ENCODE data around the gene PRPSAP1. TPM values are rescaled to one million over a fixed set of nuclear protein-coding genes. Genes with fewer than 3 reads are reported as not detected.
A peak's percentile ranks its signal among the peaks of the same experiment; 100 is the strongest.

PRPSAP1 gene
- total RNA-seq, 1 experiment from 2014 or later: 27.6 TPM

GRCh38 chr17:76296186-76296585, 57.5 kb downstream of the PRPSAP1 start:
- Histone ChIP-seq H3K4me3 (ENCODE audit: low read length) (no peak overlapping the region), H3K27me3 (ENCODE audit: low read length) (no peaks in the 10 kb centered on the region), H3K4me1 (ENCODE audit: low read length) (no peaks in the 10 kb centered on the region), H3K79me2 (ENCODE audit: low read length) (no peaks in the 10 kb centered on the region), H4K20me1 (ENCODE audit: insufficient read depth, low read depth, low read length) (no peaks in the 10 kb centered on the region), H3K36me3 (ENCODE audit: insufficient read depth, low read length) (no peaks in the 10 kb centered on the region), H3K4me2 (ENCODE audit: low read depth, low read length, poor library complexity, severe bottlenecking) (no peak overlapping the region), H3K9me2 (replicated peaks; ENCODE audit: insufficient read depth, low read length) (no peaks in the 10 kb centered on the region), H3K27ac (ENCODE audit: low read length) (no peak overlapping the region), H2AFZ (ENCODE audit: low read length) (no peak overlapping the region), H3K9me3 (ENCODE audit: low read length) (no peaks in the 10 kb centered on the region), H3K9ac (ENCODE audit: low read length) (no peak overlapping the region)
- DNase-seq: no peak

GRCh38 chr17:76293106-76293505, 60.6 kb downstream of the PRPSAP1 start:
- no peaks in the 10 kb centered on the region for H3K27me3 ChIP-seq (ENCODE audit: low read length)
- no peaks in the 10 kb centered on the region for H3K36me3 ChIP-seq (ENCODE audit: insufficient read depth, low read length)
- no peaks in the 10 kb centered on the region for H3K4me1 ChIP-seq (ENCODE audit: low read length)
- H2AFZ ChIP-seq (ENCODE audit: low read length): no peak overlapping the region
- H3K9me2 ChIP-seq (replicated peaks; ENCODE audit: insufficient read depth, low read length): no peaks in the 10 kb centered on the region
- no peak overlapping the region for H3K9ac ChIP-seq (ENCODE audit: low read length)
- H3K79me2 ChIP-seq (ENCODE audit: low read length): no peaks in the 10 kb centered on the region
- H4K20me1 ChIP-seq (ENCODE audit: insufficient read depth, low read depth, low read length): no peaks in the 10 kb centered on the region
- DNase-seq: no peak
- H3K4me2 ChIP-seq (ENCODE audit: low read depth, low read length, poor library complexity, severe bottlenecking): no peak overlapping the region
- H3K27ac ChIP-seq (ENCODE audit: low read length): no peak overlapping the region
- H3K9me3 ChIP-seq (ENCODE audit: low read length): no peaks in the 10 kb centered on the region
- H3K4me3 ChIP-seq (ENCODE audit: low read length): no peak overlapping the region

DNA sequence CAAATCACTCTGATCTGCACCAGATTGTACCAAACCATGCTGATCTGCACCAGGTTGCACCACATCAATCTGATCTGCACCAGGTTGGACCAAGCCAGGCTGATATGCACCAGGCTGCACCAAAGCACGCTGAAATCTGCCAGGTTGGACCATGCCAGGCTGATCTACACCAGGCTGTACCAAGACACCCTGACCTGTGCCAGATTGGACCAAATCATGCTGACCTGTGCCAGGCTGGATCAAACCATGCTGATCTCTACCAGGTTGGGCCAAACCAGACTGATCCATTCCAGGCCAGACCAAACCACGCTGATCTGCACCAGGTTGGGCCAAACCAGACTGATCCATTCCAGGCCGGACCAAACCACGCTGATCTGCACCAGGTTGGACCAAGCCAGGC, 61.1 kb downstream of the PRPSAP1 start:
- H3K79me2 ChIP-seq (ENCODE audit: low read length): no peaks in the 10 kb centered on the region
- H3K27ac ChIP-seq (ENCODE audit: low read length): no peak overlapping the region

GRCh38 chr17:76281573-76282371, 71.9 kb downstream of the PRPSAP1 start:
- H4K20me1 ChIP-seq (ENCODE audit: insufficient read depth, low read depth, low read length): no peaks in the 10 kb centered on the region

More for the DNA sequence above, 61.1 kb downstream of the PRPSAP1 start:
- H3K27me3 ChIP-seq (ENCODE audit: low read length): no peaks in the 10 kb centered on the region
- H2AFZ ChIP-seq (ENCODE audit: low read length): no peak overlapping the region
- H3K4me3 ChIP-seq (ENCODE audit: low read length): no peak overlapping the region
- no peaks in the 10 kb centered on the region for H3K9me2 ChIP-seq (replicated peaks; ENCODE audit: insufficient read depth, low read length)
- no peak overlapping the region for H3K4me2 ChIP-seq (ENCODE audit: low read depth, low read length, poor library complexity, severe bottlenecking)
- no peaks in the 10 kb centered on the region for H4K20me1 ChIP-seq (ENCODE audit: insufficient read depth, low read depth, low read length)
- no peak overlapping the region for H3K9ac ChIP-seq (ENCODE audit: low read length)
- no peaks in the 10 kb centered on the region for H3K36me3 ChIP-seq (ENCODE audit: insufficient read depth, low read length)
- H3K9me3 ChIP-seq (ENCODE audit: low read length): no peaks in the 10 kb centered on the region
- H3K4me1 ChIP-seq (ENCODE audit: low read length): no peaks in the 10 kb centered on the region
- no peak for DNase-seq

DNA sequence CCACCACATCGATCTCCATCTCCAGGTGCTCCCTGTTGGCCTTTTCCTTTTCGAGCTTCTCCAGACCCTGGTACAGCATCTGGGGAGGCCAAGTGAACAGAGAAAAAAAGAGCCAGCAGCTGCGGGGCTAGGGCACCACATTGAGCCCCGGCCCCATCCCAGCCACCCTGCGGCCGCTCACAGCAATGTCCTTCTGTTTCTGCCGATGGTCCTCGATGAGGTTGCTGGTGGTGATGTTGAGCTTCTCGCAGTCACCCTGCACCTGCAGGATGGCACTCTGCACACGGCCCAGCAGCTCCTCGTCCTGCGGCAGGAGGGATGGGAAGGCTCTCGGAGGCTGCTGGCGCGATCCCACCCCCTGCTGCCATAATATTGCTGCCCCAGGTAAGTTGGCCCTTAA, 73.1 kb downstream of the PRPSAP1 start:
- H3K4me1 ChIP-seq (ENCODE audit: low read length): no peaks in the 10 kb centered on the region
- H3K27ac ChIP-seq (ENCODE audit: low read length): no peak overlapping the region
- no peak for DNase-seq
- no peak overlapping the region for H3K4me3 ChIP-seq (ENCODE audit: low read length)
- no peak overlapping the region for H2AFZ ChIP-seq (ENCODE audit: low read length)
- H3K9me2 ChIP-seq (replicated peaks; ENCODE audit: insufficient read depth, low read length): no peaks in the 10 kb centered on the region
- no peaks in the 10 kb centered on the region for H3K9me3 ChIP-seq (ENCODE audit: low read length)
- no peak overlapping the region for H3K9ac ChIP-seq (ENCODE audit: low read length)
- H3K79me2 ChIP-seq (ENCODE audit: low read length): no peaks in the 10 kb centered on the region
- H3K27me3 ChIP-seq (ENCODE audit: low read length): no peaks in the 10 kb centered on the region
- no peaks in the 10 kb centered on the region for H3K36me3 ChIP-seq (ENCODE audit: insufficient read depth, low read length)
- no peaks in the 10 kb centered on the region for H4K20me1 ChIP-seq (ENCODE audit: insufficient read depth, low read depth, low read length)
- H3K4me2 ChIP-seq (ENCODE audit: low read depth, low read length, poor library complexity, severe bottlenecking): no peak overlapping the region

More at GRCh38 chr17:76281573-76282371, 71.9 kb downstream of the PRPSAP1 start:
- H3K9ac ChIP-seq (ENCODE audit: low read length): no peak overlapping the region
- H3K4me2 ChIP-seq (ENCODE audit: low read depth, low read length, poor library complexity, severe bottlenecking): no peak overlapping the region
- no peaks in the 10 kb centered on the region for H3K4me1 ChIP-seq (ENCODE audit: low read length)
- H2AFZ ChIP-seq (ENCODE audit: low read length): no peak overlapping the region
- no peak overlapping the region for H3K27ac ChIP-seq (ENCODE audit: low read length)
- no peak overlapping the region for H3K4me3 ChIP-seq (ENCODE audit: low read length)
- no peaks in the 10 kb centered on the region for H3K27me3 ChIP-seq (ENCODE audit: low read length)
- H3K9me3 ChIP-seq (ENCODE audit: low read length): no peaks in the 10 kb centered on the region
- no peaks in the 10 kb centered on the region for H3K79me2 ChIP-seq (ENCODE audit: low read length)
- no peaks in the 10 kb centered on the region for H3K36me3 ChIP-seq (ENCODE audit: insufficient read depth, low read length)
- no peaks in the 10 kb centered on the region for H3K9me2 ChIP-seq (replicated peaks; ENCODE audit: insufficient read depth, low read length)
- DNase-seq: no peak

- Histone ChIP-seq H2AFZ (ENCODE audit: low read length) (no peak overlapping the region), H3K9me3 (ENCODE audit: low read length) (no peaks in the 10 kb centered on the region), H3K27me3 (ENCODE audit: low read length) (no peaks in the 10 kb centered on the region), H3K27ac (ENCODE audit: low read length) (no peak overlapping the region), H3K9ac (ENCODE audit: low read length) (no peak overlapping the region), H3K9me2 (replicated peaks; ENCODE audit: insufficient read depth, low read length) (no peaks in the 10 kb centered on the region), H3K36me3 (ENCODE audit: insufficient read depth, low read length) (no peaks in the 10 kb centered on the region), H3K4me1 (ENCODE audit: low read length) (no peaks in the 10 kb centered on the region), H3K4me2 (ENCODE audit: low read depth, low read length, poor library complexity, severe bottlenecking) (no peak overlapping the region), H3K4me3 (ENCODE audit: low read length) (no peak overlapping the region), H3K79me2 (ENCODE audit: low read length) (no peaks in the 10 kb centered on the region), H4K20me1 (ENCODE audit: insufficient read depth, low read depth, low read length) (no peaks in the 10 kb centered on the region)
- DNase-seq: no peak
Observed at GRCh38 chr17:76279742-76280287, 73.9 kb downstream of the PRPSAP1 start.

GRCh38 chr17:76278952-76279741, 74.6 kb downstream of the PRPSAP1 start:
- Histone ChIP-seq H3K4me1 (ENCODE audit: low read length) (no peaks in the 10 kb centered on the region), H3K27ac (ENCODE audit: low read length) (no peak overlapping the region), H3K9me3 (ENCODE audit: low read length) (no peaks in the 10 kb centered on the region), H3K4me2 (ENCODE audit: low read depth, low read length, poor library complexity, severe bottlenecking) (no peak overlapping the region), H3K36me3 (ENCODE audit: insufficient read depth, low read length) (no peaks in the 10 kb centered on the region), H3K79me2 (ENCODE audit: low read length) (no peaks in the 10 kb centered on the region), H3K27me3 (ENCODE audit: low read length) (no peaks in the 10 kb centered on the region), H3K4me3 (ENCODE audit: low read length) (no peak overlapping the region), H4K20me1 (ENCODE audit: insufficient read depth, low read depth, low read length) (no peaks in the 10 kb centered on the region), H3K9me2 (replicated peaks; ENCODE audit: insufficient read depth, low read length) (no peaks in the 10 kb centered on the region), H3K9ac (ENCODE audit: low read length) (no peak overlapping the region), H2AFZ (ENCODE audit: low read length) (no peak overlapping the region)
- peak; percentile 92 for DNase-seq

- no peaks in the 10 kb centered on the region for H3K79me2 ChIP-seq (ENCODE audit: low read length)
- no peak overlapping the region for H2AFZ ChIP-seq (ENCODE audit: low read length)
- no peak overlapping the region for H3K4me2 ChIP-seq (ENCODE audit: low read depth, low read length, poor library complexity, severe bottlenecking)
- no peaks in the 10 kb centered on the region for H3K27me3 ChIP-seq (ENCODE audit: low read length)
- no peaks in the 10 kb centered on the region for H3K9me2 ChIP-seq (replicated peaks; ENCODE audit: insufficient read depth, low read length)
- no peaks in the 10 kb centered on the region for H4K20me1 ChIP-seq (ENCODE audit: insufficient read depth, low read depth, low read length)
- no peak overlapping the region for H3K9ac ChIP-seq (ENCODE audit: low read length)
- no peaks in the 10 kb centered on the region for H3K9me3 ChIP-seq (ENCODE audit: low read length)
- DNase-seq: no peak
- H3K36me3 ChIP-seq (ENCODE audit: insufficient read depth, low read length): no peaks in the 10 kb centered on the region
- no peak overlapping the region for H3K27ac ChIP-seq (ENCODE audit: low read length)
- H3K4me3 ChIP-seq (ENCODE audit: low read length): no peak overlapping the region
- H3K4me1 ChIP-seq (ENCODE audit: low read length): no peaks in the 10 kb centered on the region
Observed at GRCh38 chr17:76278268-76278908, 75.3 kb downstream of the PRPSAP1 start.

All from Karpas-422 (cell line).